ENCODE data around the gene ZNF148. TPM values are rescaled to one million over a fixed set of nuclear protein-coding genes. Genes with fewer than 3 reads are reported as not detected.

ZNF148 gene
- total RNA-seq, 1 donor, result 25.9 TPM

GRCh38 chr3:125192190-125193035, 182.7 kb downstream of the ZNF148 start:
- Histone ChIP-seq H3K9me3 (ENCODE audit: low read depth, low read length) (no peaks in the 10 kb centered on the region), H3K27me3 (ENCODE audit: insufficient read depth, low read length) (no peaks in the 10 kb centered on the region), H3K4me3 (ENCODE audit: low read length) (no peak overlapping the region), H3K4me1 (ENCODE audit: insufficient read depth, low read length) (no peaks in the 10 kb centered on the region)

- Histone ChIP-seq H3K9me3 (ENCODE audit: low read depth, low read length) (no peaks in the 10 kb centered on the region), H3K4me3 (ENCODE audit: low read length) (no peak overlapping the region), H3K4me1 (ENCODE audit: insufficient read depth, low read length) (no peaks in the 10 kb centered on the region), H3K27me3 (ENCODE audit: insufficient read depth, low read length) (no peaks in the 10 kb centered on the region)
Measured at GRCh38 chr3:125191730-125192129, 183.4 kb downstream of the ZNF148 start.

GRCh38 chr3:125191256-125191655, 183.9 kb downstream of the ZNF148 start:
- Histone ChIP-seq H3K9me3 (ENCODE audit: low read depth, low read length) (no peaks in the 10 kb centered on the region), H3K4me3 (ENCODE audit: low read length) (no peak overlapping the region), H3K4me1 (ENCODE audit: insufficient read depth, low read length) (no peaks in the 10 kb centered on the region), H3K27me3 (ENCODE audit: insufficient read depth, low read length) (no peaks in the 10 kb centered on the region)

DNA sequence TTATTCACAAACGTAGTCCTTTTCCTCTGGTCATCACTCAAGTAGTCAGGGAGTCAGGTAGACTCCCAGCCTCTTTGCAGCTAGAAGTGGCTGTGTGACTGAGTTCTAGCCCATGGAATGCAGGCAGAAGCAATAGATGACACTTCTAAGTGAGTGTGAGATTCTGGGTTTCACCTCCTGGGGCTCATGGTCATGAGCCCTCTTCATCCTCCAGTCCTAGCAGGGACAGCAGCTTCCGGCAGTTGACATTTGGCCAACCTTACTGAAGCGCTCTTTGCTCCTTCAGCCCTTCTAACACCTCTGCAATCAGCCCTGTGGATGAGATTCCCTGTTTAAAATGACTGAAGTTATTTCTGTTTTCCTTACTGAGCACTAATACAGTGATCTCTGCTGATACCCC, 184.3 kb downstream of the ZNF148 start:
- Histone ChIP-seq H3K9me3 (ENCODE audit: low read depth, low read length) (no peaks in the 10 kb centered on the region), H3K4me1 (ENCODE audit: insufficient read depth, low read length) (no peaks in the 10 kb centered on the region), H3K4me3 (ENCODE audit: low read length) (no peak overlapping the region), H3K27me3 (ENCODE audit: insufficient read depth, low read length) (no peaks in the 10 kb centered on the region)

DNA sequence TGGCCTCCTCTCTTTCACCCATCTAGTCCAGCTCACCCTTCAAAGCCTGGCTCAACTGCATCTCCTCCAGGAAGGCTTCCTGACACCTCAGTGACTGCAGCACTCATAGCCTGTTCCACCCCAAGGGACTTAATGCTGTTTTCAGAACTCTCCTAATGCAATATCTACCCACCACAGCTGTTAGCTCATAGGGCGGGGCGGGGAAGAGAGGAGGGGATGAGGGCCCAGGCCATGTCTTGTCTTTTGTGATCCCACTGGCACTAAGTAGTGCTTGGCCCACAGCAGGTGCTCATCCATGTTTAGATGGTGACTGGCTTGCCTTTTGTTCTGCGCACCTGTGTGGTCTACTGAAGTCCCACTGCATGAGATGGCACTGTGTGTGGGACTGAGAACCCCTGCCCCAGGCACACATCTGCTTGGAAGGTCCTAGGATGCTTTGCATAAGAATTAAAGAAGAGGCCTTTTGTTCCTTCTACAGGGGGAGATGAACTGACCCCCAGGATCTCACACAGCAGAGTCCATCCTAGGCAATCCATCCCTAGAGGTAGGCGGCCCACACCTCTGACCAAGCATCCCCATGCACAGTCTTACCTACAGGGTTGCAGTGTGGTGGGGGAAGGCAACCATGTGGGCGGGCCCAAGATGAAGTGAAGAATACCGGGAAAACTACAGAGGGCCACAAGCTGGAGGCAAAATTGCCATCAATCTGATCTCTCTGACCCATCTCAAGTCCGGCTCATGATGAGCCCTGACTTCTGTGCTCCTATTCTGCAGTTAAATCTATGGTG, 185.6 kb downstream of the ZNF148 start:
- H3K4me3 ChIP-seq (ENCODE audit: low read length), result no peak overlapping the region
- no peaks in the 10 kb centered on the region for H3K9me3 ChIP-seq (ENCODE audit: low read depth, low read length)
- no peaks in the 10 kb centered on the region for H3K4me1 ChIP-seq (ENCODE audit: insufficient read depth, low read length)
- no peaks in the 10 kb centered on the region for H3K27me3 ChIP-seq (ENCODE audit: insufficient read depth, low read length)

DNA sequence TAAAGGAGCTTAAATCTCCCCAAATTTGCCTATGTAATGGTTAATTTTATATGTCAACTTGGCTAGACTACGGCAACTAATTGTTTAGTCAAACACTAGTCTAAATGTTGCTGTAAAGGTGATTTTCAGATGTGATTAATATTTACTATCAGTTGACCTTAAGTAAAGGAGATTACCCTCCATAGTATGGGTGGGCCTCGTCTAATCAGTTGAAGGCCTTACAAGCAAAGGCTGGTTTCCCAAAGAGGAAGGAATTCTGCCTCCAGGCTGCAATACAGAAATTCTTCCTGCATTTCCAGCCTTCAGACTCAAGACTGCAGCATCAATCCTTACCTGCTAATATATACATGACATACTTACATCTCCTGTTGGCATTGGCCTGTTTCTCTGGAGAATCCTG, 186.2 kb downstream of the ZNF148 start:
- Histone ChIP-seq H3K4me3 (ENCODE audit: low read length) (no peak overlapping the region), H3K9me3 (ENCODE audit: low read depth, low read length) (no peaks in the 10 kb centered on the region), H3K27me3 (ENCODE audit: insufficient read depth, low read length) (no peaks in the 10 kb centered on the region), H3K4me1 (ENCODE audit: insufficient read depth, low read length) (no peaks in the 10 kb centered on the region)

DNA sequence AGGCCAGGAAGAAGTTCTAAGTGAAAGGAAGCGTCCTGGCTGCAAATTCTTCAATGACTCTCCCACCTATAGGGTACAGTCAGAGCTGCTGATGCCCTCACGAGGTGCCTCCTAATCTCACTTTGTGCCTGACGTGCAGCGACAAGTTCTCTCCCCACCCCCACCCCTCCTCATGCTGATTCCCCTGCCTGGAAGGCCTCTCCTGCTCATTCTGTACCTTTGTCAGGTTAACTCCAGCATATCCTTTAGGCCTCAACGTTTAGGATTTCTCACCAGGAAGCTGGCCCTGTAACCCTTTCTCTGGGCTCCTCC, 187.6 kb downstream of the ZNF148 start:
- Histone ChIP-seq H3K27me3 (ENCODE audit: insufficient read depth, low read length) (no peaks in the 10 kb centered on the region), H3K4me3 (ENCODE audit: low read length) (no peak overlapping the region), H3K9me3 (ENCODE audit: low read depth, low read length) (no peaks in the 10 kb centered on the region), H3K4me1 (ENCODE audit: insufficient read depth, low read length) (no peaks in the 10 kb centered on the region)

GRCh38 chr3:125186800-125187598, 188.1 kb downstream of the ZNF148 start:
- Histone ChIP-seq H3K27me3 (ENCODE audit: insufficient read depth, low read length) (no peaks in the 10 kb centered on the region), H3K4me1 (ENCODE audit: insufficient read depth, low read length) (no peaks in the 10 kb centered on the region), H3K4me3 (ENCODE audit: low read length) (no peak overlapping the region), H3K9me3 (ENCODE audit: low read depth, low read length) (no peaks in the 10 kb centered on the region)

- no peaks in the 10 kb centered on the region for H3K9me3 ChIP-seq (ENCODE audit: low read depth, low read length)
- H3K4me1 ChIP-seq (ENCODE audit: insufficient read depth, low read length), result no peaks in the 10 kb centered on the region
- H3K27me3 ChIP-seq (ENCODE audit: insufficient read depth, low read length), result no peaks in the 10 kb centered on the region
- no peak overlapping the region for H3K4me3 ChIP-seq (ENCODE audit: low read length)
Measured at GRCh38 chr3:125186261-125186787, 188.8 kb downstream of the ZNF148 start.

GRCh38 chr3:125185805-125186204, 189.3 kb downstream of the ZNF148 start:
- no peaks in the 10 kb centered on the region for H3K27me3 ChIP-seq (ENCODE audit: insufficient read depth, low read length)
- H3K4me1 ChIP-seq (ENCODE audit: insufficient read depth, low read length), result no peaks in the 10 kb centered on the region
- no peaks in the 10 kb centered on the region for H3K9me3 ChIP-seq (ENCODE audit: low read depth, low read length)
- no peak overlapping the region for H3K4me3 ChIP-seq (ENCODE audit: low read length)

DNA sequence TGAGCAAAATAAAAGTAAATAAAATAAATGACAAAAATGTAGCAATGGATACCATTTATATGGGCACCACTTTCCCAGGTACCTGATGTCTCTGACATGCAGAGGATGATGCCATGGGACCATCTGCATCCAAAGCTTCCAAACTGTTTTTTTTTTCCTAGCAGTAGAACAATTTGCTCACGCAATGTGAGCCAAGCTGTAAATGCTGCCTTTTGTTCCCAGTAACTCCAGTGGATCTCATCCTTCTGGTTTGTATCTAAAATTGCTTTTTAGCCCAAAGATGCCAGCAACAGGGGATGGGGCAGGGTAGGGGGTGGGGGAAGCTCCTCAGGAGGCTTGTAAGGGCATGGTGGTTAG, 195.3 kb downstream of the ZNF148 start:
- no peaks in the 10 kb centered on the region for H3K9me3 ChIP-seq (ENCODE audit: low read depth, low read length)
- H3K4me1 ChIP-seq (ENCODE audit: insufficient read depth, low read length), result peaks cover 6% of the 10 kb centered on the region
- no peak overlapping the region for H3K4me3 ChIP-seq (ENCODE audit: low read length)
- H3K27me3 ChIP-seq (ENCODE audit: insufficient read depth, low read length), result no peaks in the 10 kb centered on the region

DNA sequence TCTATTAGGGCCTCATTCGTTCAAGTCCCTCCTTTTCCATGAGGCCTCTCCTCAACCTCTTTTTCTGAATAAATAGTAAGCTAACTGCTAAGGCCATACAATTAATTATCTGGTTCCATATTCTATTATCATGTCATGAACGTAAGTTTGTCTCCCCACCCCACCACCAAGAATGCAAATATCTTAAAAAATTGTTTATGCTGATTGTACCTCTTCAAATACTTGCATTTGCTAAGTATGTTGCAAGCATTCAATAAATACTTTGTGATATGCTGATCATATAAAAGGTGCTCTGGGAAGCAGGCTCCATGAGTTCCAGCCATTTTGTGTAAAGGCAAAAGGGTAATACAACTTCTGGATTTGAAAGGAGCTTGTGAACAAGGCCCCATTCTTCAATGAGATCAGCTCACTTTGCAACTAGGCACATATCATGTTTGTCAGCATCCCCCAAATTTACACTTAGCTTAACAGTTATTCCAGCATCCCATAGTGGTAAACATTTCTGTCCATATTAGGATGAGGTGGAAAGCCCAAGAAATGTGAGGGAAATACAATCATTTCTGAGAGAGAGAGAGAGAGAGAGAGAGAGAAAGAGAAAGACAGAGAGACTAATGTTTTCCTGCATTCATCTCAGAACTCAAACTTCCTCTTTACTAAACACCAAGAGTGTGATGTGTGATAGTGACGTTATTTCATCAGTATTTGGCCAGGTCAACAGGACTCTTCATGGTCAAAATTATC, 195.8 kb downstream of the ZNF148 start:
- Histone ChIP-seq H3K9me3 (ENCODE audit: low read depth, low read length) (no peaks in the 10 kb centered on the region), H3K4me1 (ENCODE audit: insufficient read depth, low read length) (peaks cover 6% of the 10 kb centered on the region), H3K4me3 (ENCODE audit: low read length) (no peak overlapping the region), H3K27me3 (ENCODE audit: insufficient read depth, low read length) (no peaks in the 10 kb centered on the region)

GRCh38 chr3:125177746-125178145, 197.4 kb downstream of the ZNF148 start:
- Histone ChIP-seq H3K9me3 (ENCODE audit: low read depth, low read length) (no peaks in the 10 kb centered on the region), H3K4me1 (ENCODE audit: insufficient read depth, low read length) (peaks cover 6% of the 10 kb centered on the region), H3K4me3 (ENCODE audit: low read length) (no peak overlapping the region), H3K27me3 (ENCODE audit: insufficient read depth, low read length) (no peaks in the 10 kb centered on the region)

Data from mononuclear cell (primary cell).